CD14-positive monocyte (primary cell): ENCODE measurements around the gene NCF2. TPM values are rescaled to one million over a fixed set of nuclear protein-coding genes. Genes with fewer than 3 reads are reported as not detected.

Source experiments
- DNase-seq, 3 donors: peaks; one replicate each; pipeline ENCODE4 v3.0.0-alpha.2; 2011 to 2022
- H2AFZ ChIP-seq: 2 replicates; pipeline ENCODE4 v1.6.0; 2012; ENCODE audit warnings: mild to moderate bottlenecking, low read depth, low read length, inconsistent platforms; ENCODE audit not compliant: insufficient read depth, poor library complexity, severe bottlenecking
- H3K27ac ChIP-seq, 2 donors: 1 replicate in 1 of 2; 2 replicates in 1 of 2; pipeline ENCODE4 v1.5.1; 2012 to 2013; ENCODE audit warnings: low read length in 2 of 2, control low read depth in 1 of 2, inconsistent platforms in 1 of 2, low read depth in 1 of 2, mild to moderate bottlenecking in 1 of 2
- H3K27me3 ChIP-seq, 2 donors: one replicate each; pipeline versions ENCODE4 v1.6.0 to v1.6.1; 2011 to 2013; ENCODE audit warnings: low read length in 2 of 2; ENCODE audit not compliant: control insufficient read depth in 2 of 2, insufficient read depth in 2 of 2
- H3K36me3 ChIP-seq, 2 donors: replicated peaks in 1 of 2; 1 replicate in 1 of 2; 2 replicates in 1 of 2; pipeline versions ENCODE4 v1.5.1 to v1.6.1; 2012 to 2013; ENCODE audit warnings: low read length in 2 of 2, control low read depth in 1 of 2, inconsistent platforms in 1 of 2, mild to moderate bottlenecking in 1 of 2; ENCODE audit not compliant: insufficient read depth in 2 of 2, control insufficient read depth in 1 of 2
- H3K4me1 ChIP-seq, 2 donors: 1 replicate in 1 of 2; 2 replicates in 1 of 2; pipeline versions ENCODE4 v1.5.1 to v1.6.1; 2012 to 2013; ENCODE audit warnings: low read length in 2 of 2, control low read depth in 1 of 2, inconsistent platforms in 1 of 2, mild to moderate bottlenecking in 1 of 2, moderate library complexity in 1 of 2; ENCODE audit not compliant: insufficient read depth in 2 of 2, control insufficient read depth in 1 of 2
- H3K4me2 ChIP-seq: replicated peaks from 2 replicates; pipeline ENCODE3; 2012; ENCODE audit warnings: low read length, moderate library complexity, mild to moderate bottlenecking; ENCODE audit not compliant: poor library complexity, severe bottlenecking; ENCODE audit errors: extremely low read depth
- H3K4me3 ChIP-seq, 3 experiments: fragments of 200-600 bp in 1 of 3; sonication (generic) in 1 of 3; replicated peaks in 1 of 3; 1 replicate in 2 of 3; 2 replicates in 1 of 3; pipeline ENCODE4 v1.5.1; 2011 to 2013; ENCODE audit warnings: low read length in 3 of 3, mild to moderate bottlenecking in 3 of 3, control low read depth in 2 of 3, low read depth in 2 of 3, inconsistent platforms in 1 of 3, moderate library complexity in 1 of 3
- H3K79me2 ChIP-seq: 2 replicates; pipeline ENCODE4 v1.6.0; 2012; ENCODE audit warnings: mild to moderate bottlenecking, control low read depth, inconsistent platforms, low read length, moderate library complexity; ENCODE audit not compliant: insufficient read depth
- H3K9ac ChIP-seq: 2 replicates; pipeline ENCODE4 v1.6.0; 2017; ENCODE audit warnings: low read length, mild to moderate bottlenecking; ENCODE audit not compliant: insufficient read depth, poor library complexity, severe bottlenecking
- H3K9me3 ChIP-seq, 2 donors: replicated peaks in 1 of 2; 1 replicate in 1 of 2; 2 replicates in 1 of 2; pipeline versions ENCODE4 v1.5.1 to v1.6.1; 2012 to 2013; ENCODE audit warnings: low read length in 2 of 2, control low read depth in 1 of 2; ENCODE audit not compliant: control insufficient read depth in 1 of 2, insufficient read depth in 1 of 2
- H4K20me1 ChIP-seq: 2 replicates; pipeline ENCODE4 v1.6.0; 2012; ENCODE audit warnings: mild to moderate bottlenecking, low read length, control low read depth, moderate library complexity; ENCODE audit not compliant: insufficient read depth
- H3K27ac Mint-ChIP-seq, 7 donors: one replicate each; pipeline ENCODE4 v1.8.0; 2020; ENCODE audit warnings: mild to moderate bottlenecking in 7 of 7, mixed read lengths in 7 of 7, moderate library complexity in 6 of 7, inconsistent platforms in 2 of 7
- H3K27me3 Mint-ChIP-seq, 3 donors: one replicate each; pipeline ENCODE4 v1.8.0; 2021 to 2022; ENCODE audit warnings: low read depth in 3 of 3, mild to moderate bottlenecking in 3 of 3, mixed read lengths in 3 of 3, moderate library complexity in 3 of 3, inconsistent platforms in 1 of 3
- H3K36me3 Mint-ChIP-seq, 2 donors: one replicate each; pipeline ENCODE4 v1.8.0; 2020; ENCODE audit warnings: mixed read lengths in 2 of 2, inconsistent platforms in 1 of 2, mild to moderate bottlenecking in 1 of 2
- H3K4me1 Mint-ChIP-seq: one replicate; pipeline ENCODE4 v1.8.0; 2020; ENCODE audit warnings: mild to moderate bottlenecking, mixed read lengths
- H3K4me3 Mint-ChIP-seq, 2 donors: one replicate each; pipeline ENCODE4 v1.8.0; 2020; ENCODE audit warnings: mild to moderate bottlenecking in 2 of 2, mixed read lengths in 2 of 2, moderate library complexity in 1 of 2
- H3K9me3 Mint-ChIP-seq, 7 donors: one replicate each; pipeline ENCODE4 v1.8.0; 2020 to 2022; ENCODE audit warnings: mixed read lengths in 7 of 7, mild to moderate bottlenecking in 6 of 7, moderate library complexity in 6 of 7, inconsistent platforms in 2 of 7
- WGBS: methylation state at CpG from one replicate; pipeline ENCODE4 v1.1.5; 2013; ENCODE audit warnings: missing lambda C conversion rate; ENCODE audit not compliant: insufficient coverage; 5-methylcytosine and 5-hydroxymethylcytosine counted together
- intact Hi-C, 2 donors: fragments of 100-400 bp; cut with micrococcal nuclease; formaldehyde crosslinking; loops; one replicate each; pipeline versions ENCODE4 v1.15.0 to v1.15.1; 2023
- polyA plus RNA-seq, 3 donors: library from polyadenylated mRNA; depleted of rRNA in 1 of 3; unstranded in 2 of 3; stranded (reverse) in 1 of 3; fragments of 300-500 nt in 2 of 3; fragments of >200 nt in 1 of 3; fragmentation: Illumina TruSeq in 2 of 3; gene quantifications; 1 replicate in 2 of 3; 2 replicates in 1 of 3; pipeline ENCODE4 v1.2.3, GENCODE V29; 2012 to 2021
- TF ChIP-seq, protein P1 (sequence below): fragments of 200-600 bp; IDR thresholded peaks from one replicate; pipeline ENCODE4 v1.8.0; 2022; ENCODE audit warnings: antibody characterized with exemption, mild to moderate bottlenecking

NCF2 gene
- polyA plus RNA-seq, 3 donors: 509 to 697 (median 557) TPM

DNA sequence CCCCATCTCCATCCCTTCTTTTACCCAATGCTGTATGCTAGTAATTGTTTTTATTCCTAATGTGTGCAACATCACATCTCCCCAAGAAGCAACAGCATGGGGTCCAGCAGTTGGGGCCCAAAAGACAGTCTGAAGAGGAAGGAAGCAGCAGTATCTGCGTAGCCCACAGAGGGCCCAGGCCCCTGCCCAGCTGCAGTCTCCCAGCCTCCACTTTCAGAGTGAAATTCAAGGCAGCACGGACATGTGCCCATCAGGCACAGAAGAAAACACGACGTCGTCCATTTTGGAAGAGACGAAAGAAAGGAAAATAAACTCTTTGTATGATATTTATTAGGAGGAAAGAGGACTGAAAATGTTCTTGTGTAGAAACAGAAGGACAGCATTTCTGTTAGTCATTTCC is 37.4 kb downstream of the NCF2 start:
- Histone ChIP-seq H4K20me1 (peaks cover 97% of the 10 kb centered on the region), H3K9ac (no peak overlapping the region), H2AFZ (no peak overlapping the region), H3K4me2 (no peak overlapping the region), H3K36me3 (peaks cover 82 to 100% of the 10 kb centered on the region in 2 donors), H3K27ac (peak overlapping the region in 1 of 2 donors; percentile 66), H3K79me2 (peaks cover 6% of the 10 kb centered on the region), H3K27me3 (no peaks in the 10 kb centered on the region), H3K4me3 (no peak overlapping the region), H3K4me1 (no peaks in the 10 kb centered on the region), H3K9me3 (no peaks in the 10 kb centered on the region)
- DNase-seq: no peak
- peak overlapping the region; percentile 35 to 85 (median 66) for H3K27ac Mint-ChIP-seq
- intact Hi-C loops: loop anchor here in 1 of 2 donors (10.0 kb wide), 1 partner anchor 698 kb away; no protein-coding TSS in a partner anchor
- peaks cover 6% of the 10 kb centered on the region for H3K4me1 Mint-ChIP-seq
- no peaks in the 10 kb centered on the region for H3K9me3 Mint-ChIP-seq
- no peak overlapping the region for H3K4me3 Mint-ChIP-seq
- H3K36me3 Mint-ChIP-seq: peaks cover 81 to 89% of the 10 kb centered on the region in 2 donors
- TF ChIP-seq, protein P1, sequence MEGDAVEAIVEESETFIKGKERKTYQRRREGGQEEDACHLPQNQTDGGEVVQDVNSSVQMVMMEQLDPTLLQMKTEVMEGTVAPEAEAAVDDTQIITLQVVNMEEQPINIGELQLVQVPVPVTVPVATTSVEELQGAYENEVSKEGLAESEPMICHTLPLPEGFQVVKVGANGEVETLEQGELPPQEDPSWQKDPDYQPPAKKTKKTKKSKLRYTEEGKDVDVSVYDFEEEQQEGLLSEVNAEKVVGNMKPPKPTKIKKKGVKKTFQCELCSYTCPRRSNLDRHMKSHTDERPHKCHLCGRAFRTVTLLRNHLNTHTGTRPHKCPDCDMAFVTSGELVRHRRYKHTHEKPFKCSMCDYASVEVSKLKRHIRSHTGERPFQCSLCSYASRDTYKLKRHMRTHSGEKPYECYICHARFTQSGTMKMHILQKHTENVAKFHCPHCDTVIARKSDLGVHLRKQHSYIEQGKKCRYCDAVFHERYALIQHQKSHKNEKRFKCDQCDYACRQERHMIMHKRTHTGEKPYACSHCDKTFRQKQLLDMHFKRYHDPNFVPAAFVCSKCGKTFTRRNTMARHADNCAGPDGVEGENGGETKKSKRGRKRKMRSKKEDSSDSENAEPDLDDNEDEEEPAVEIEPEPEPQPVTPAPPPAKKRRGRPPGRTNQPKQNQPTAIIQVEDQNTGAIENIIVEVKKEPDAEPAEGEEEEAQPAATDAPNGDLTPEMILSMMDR: no peak
- WGBS: 0% methylated on average over 1 of the region's 6 CpGs
- no peaks in the 10 kb centered on the region for H3K27me3 Mint-ChIP-seq

DNA sequence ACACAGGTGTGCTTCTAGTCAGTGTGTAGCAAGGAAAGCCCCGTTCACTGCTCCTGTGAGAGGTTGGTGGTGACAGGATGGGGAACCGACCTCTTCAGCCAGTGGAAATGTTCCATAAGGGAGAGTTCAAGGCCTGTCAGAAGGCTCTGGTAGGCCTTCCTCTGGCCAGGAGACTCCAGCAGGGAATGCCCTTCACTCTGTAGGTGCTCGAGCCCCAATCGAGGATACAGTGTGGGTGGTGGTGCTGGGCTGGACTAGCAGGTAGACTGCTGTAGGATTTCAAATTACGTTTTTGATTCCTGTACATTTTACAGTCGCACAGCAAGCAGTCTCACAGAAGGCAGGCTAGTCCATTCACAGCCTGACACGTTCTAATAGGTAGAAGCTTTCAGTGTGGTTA is 37.8 kb downstream of the NCF2 start:
- intact Hi-C loops: loop anchor here in 1 of 2 donors (10.0 kb wide), 1 partner anchor 698 kb away; no protein-coding TSS in a partner anchor

More for the DNA sequence above, 37.8 kb downstream of the NCF2 start:
- peak overlapping the region; percentile 4 to 66 for H3K27ac ChIP-seq
- H2AFZ ChIP-seq: no peak overlapping the region
- Mint-ChIP-seq H3K27me3 (no peaks in the 10 kb centered on the region), H3K36me3 (peaks cover 80 to 89% of the 10 kb centered on the region in 2 donors), H3K27ac (peak overlapping the region; percentile 41 to 85 (median 66)), H3K4me3 (no peak overlapping the region), H3K9me3 (no peaks in the 10 kb centered on the region), H3K4me1 (peaks cover 6% of the 10 kb centered on the region)
- no peak overlapping the region for H3K4me3 ChIP-seq
- H3K4me2 ChIP-seq: no peak overlapping the region
- no peaks in the 10 kb centered on the region for H3K27me3 ChIP-seq
- TF ChIP-seq, protein P1: no peak
- DNase-seq: no peak
- peaks cover 93% of the 10 kb centered on the region for H4K20me1 ChIP-seq
- peaks cover 4% of the 10 kb centered on the region for H3K79me2 ChIP-seq
- no peak overlapping the region for H3K9ac ChIP-seq
- no peaks in the 10 kb centered on the region for H3K9me3 ChIP-seq
- WGBS: 100% methylated on average over 3 of the region's 7 CpGs
- peaks cover 80 to 100% of the 10 kb centered on the region in 2 donors for H3K36me3 ChIP-seq
- H3K4me1 ChIP-seq: no peaks in the 10 kb centered on the region
